ENCODE measurements around the gene ZSCAN4.

Gene ZSCAN4, protein sequence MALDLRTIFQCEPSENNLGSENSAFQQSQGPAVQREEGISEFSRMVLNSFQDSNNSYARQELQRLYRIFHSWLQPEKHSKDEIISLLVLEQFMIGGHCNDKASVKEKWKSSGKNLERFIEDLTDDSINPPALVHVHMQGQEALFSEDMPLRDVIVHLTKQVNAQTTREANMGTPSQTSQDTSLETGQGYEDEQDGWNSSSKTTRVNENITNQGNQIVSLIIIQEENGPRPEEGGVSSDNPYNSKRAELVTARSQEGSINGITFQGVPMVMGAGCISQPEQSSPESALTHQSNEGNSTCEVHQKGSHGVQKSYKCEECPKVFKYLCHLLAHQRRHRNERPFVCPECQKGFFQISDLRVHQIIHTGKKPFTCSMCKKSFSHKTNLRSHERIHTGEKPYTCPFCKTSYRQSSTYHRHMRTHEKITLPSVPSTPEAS

GRCh38 chr19:57668635-57669034, at the start of gene ZSCAN4:
TSS of gene ZSCAN4 (plus strand) at chr19:57668935. CDS start at chr19:57676146, 7,211 bp downstream.
- Histone ChIP-seq H3K4me3 (ENCODE audit: insufficient read length, low read depth) (no peak within 1 kb of the TSS), H3K9ac (ENCODE audit: insufficient read length, low read depth) (no peak within 1 kb of the TSS), H3K9me3 (ENCODE audit: insufficient read depth, low read length) (no peaks in the 10 kb centered on the region), H3K27me3 (ENCODE audit: insufficient read depth, insufficient read length) (peaks cover 4% of the 10 kb centered on the region), H3K4me1 (ENCODE audit: insufficient read depth, insufficient read length) (no peaks in the 10 kb centered on the region), H3K36me3 (ENCODE audit: insufficient read depth, insufficient read length, low read length) (no peaks in the 10 kb centered on the region)
- DNase-seq (ENCODE audit: low read depth, low spot score) = no peak
- no peak for TF ChIP-seq SUZ12 (IDR thresholded peaks at IDR 0.05; ENCODE audit: extremely low read depth, insufficient read depth, insufficient read length)
- no peak for TF ChIP-seq YY1 (IDR thresholded peaks at IDR 0.05; ENCODE audit: insufficient read depth, insufficient read length)
- TF ChIP-seq ZNF274 (IDR thresholded peaks at IDR 0.05; ENCODE audit: low read depth, low read length) = no peak

DNA sequence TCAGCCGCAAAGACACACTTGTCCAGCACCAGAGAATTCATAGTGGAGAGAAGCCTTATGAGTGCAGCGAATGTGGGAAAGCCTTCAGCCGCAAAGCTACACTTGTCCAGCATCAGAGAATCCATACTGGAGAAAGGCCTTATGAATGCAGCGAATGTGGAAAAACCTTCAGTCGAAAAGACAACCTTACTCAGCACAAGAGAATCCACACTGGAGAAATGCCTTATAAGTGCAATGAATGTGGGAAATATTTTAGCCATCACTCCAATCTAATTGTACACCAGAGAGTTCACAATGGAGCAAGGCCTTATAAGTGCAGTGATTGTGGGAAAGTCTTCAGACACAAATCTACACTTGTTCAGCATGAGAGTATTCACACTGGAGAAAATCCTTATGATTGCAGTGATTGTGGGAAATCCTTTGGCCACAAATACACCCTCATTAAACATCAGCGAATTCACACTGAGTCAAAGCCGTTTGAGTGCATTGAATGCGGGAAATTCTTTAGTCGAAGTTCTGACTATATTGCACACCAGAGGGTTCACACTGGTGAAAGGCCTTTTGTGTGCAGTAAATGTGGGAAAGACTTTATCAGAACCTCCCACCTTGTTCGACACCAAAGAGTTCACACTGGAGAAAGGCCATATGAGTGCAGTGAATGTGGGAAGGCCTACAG, 47.9 kb upstream of the ZSCAN4 start:
- Histone ChIP-seq H3K9me3 (ENCODE audit: insufficient read depth, low read length) (peaks cover 77% of the 10 kb centered on the region), H3K4me1 (ENCODE audit: insufficient read depth, insufficient read length) (no peaks in the 10 kb centered on the region), H3K4me3 (ENCODE audit: insufficient read length, low read depth) (no peak overlapping the region), H3K27me3 (ENCODE audit: insufficient read depth, insufficient read length) (no peaks in the 10 kb centered on the region), H3K9ac (ENCODE audit: insufficient read length, low read depth) (no peak overlapping the region), H3K36me3 (ENCODE audit: insufficient read depth, insufficient read length, low read length) (peaks cover 88% of the 10 kb centered on the region)
- no peak for DNase-seq (ENCODE audit: low read depth, low spot score)
- TF ChIP-seq YY1 (IDR thresholded peaks at IDR 0.05; ENCODE audit: insufficient read depth, insufficient read length) = no peak
- no peak for TF ChIP-seq SUZ12 (IDR thresholded peaks at IDR 0.05; ENCODE audit: extremely low read depth, insufficient read depth, insufficient read length)
- TF ChIP-seq ZNF274 (IDR thresholded peaks at IDR 0.05; ENCODE audit: low read depth, low read length) = peak; percentile 64

- H3K27me3 ChIP-seq (ENCODE audit: insufficient read depth, insufficient read length) = no peaks in the 10 kb centered on the region
- H3K9ac ChIP-seq (ENCODE audit: insufficient read length, low read depth) = no peak overlapping the region
- H3K4me1 ChIP-seq (ENCODE audit: insufficient read depth, insufficient read length) = no peaks in the 10 kb centered on the region
- DNase-seq (ENCODE audit: low read depth, low spot score) = no peak
- H3K36me3 ChIP-seq (ENCODE audit: insufficient read depth, insufficient read length, low read length) = peaks cover 65% of the 10 kb centered on the region
- H3K4me3 ChIP-seq (ENCODE audit: insufficient read length, low read depth) = no peak overlapping the region
- no peak for TF ChIP-seq ZNF274 (IDR thresholded peaks at IDR 0.05; ENCODE audit: low read depth, low read length)
- no peak for TF ChIP-seq YY1 (IDR thresholded peaks at IDR 0.05; ENCODE audit: insufficient read depth, insufficient read length)
- TF ChIP-seq SUZ12 (IDR thresholded peaks at IDR 0.05; ENCODE audit: extremely low read depth, insufficient read depth, insufficient read length) = no peak
- peaks cover 55% of the 10 kb centered on the region for H3K9me3 ChIP-seq (ENCODE audit: insufficient read depth, low read length)
Measured at GRCh38 chr19:57623091-57623490, 45.6 kb upstream of the ZSCAN4 start.

DNA sequence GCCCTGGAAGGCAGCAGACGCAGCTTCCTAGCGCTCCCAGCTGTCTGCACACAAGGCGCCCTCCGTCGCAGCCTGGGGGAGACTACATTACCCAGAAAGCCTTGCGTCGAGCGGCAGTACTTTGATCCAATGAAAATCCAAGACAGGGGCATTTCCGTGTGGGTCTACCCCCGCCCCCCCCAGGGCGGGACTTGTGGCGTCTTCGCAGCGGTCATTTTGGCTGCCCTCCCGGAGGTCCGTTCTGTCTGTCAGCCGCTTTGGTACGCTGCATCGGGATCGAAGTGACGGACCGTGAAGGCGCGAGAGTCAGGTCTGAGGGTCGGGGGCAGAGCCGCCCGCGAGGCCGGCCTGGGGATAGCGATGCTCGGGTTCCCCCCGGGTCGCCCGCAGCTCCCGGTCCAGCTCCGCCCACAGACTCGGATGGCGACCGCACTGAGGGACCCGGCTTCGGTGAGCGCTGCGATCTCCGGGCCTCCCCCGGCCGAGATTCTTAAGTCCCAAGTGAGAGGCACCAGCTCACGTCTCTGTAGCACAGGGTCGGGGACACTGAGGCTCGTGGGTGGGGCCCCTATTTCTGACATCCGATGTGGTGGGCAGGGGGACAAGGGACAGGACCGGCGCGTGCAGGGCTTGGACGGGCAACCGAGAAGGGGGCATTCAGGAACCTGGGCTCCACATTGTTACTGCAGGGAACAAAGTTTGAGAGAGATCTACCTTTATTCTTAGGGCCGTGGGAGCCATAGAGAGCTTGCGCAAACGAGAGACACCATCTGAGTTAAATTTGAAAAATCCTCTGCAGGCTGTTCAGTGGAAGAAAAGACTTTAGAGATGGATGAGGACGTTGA, 35.5 kb upstream of the ZSCAN4 start, which contains the start of gene ZNF211:
Gene ZNF211 (plus strand): TSS at position 182 of the 845 bp plus-strand sequence. CDS start 179 bp downstream, at position 361.
- peaks cover 27% of the 10 kb centered on the region for H3K36me3 ChIP-seq (ENCODE audit: insufficient read depth, insufficient read length, low read length)
- TF ChIP-seq ZNF274 (IDR thresholded peaks at IDR 0.05; ENCODE audit: low read depth, low read length) (no peak), SUZ12 (IDR thresholded peaks at IDR 0.05; ENCODE audit: extremely low read depth, insufficient read depth, insufficient read length) (no peak)

DNA sequence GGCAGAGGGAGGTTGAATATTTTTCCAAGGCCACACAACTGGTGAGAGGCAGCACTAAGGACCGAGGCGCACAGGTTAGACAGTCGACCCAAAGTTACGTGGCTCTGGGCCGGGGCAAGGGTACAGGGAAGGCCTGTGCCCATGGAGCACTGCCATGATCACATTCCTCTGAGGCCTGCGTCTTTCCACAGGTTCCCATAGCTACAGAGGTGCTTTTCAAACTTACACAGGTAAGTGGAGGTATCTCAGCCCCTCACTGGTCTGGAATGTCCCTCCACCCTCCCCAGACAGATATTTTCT, 35.0 kb upstream of the ZSCAN4 start:
- H3K9ac ChIP-seq (ENCODE audit: insufficient read length, low read depth) = peak overlapping the region; percentile 85
- peak overlapping the region; percentile 84 for H3K4me3 ChIP-seq (ENCODE audit: insufficient read length, low read depth)
- H3K9me3 ChIP-seq (ENCODE audit: insufficient read depth, low read length) = peaks cover 22% of the 10 kb centered on the region
- no peak for TF ChIP-seq ZNF274 (IDR thresholded peaks at IDR 0.05; ENCODE audit: low read depth, low read length)
- no peak for TF ChIP-seq YY1 (IDR thresholded peaks at IDR 0.05; ENCODE audit: insufficient read depth, insufficient read length)
- TF ChIP-seq SUZ12 (IDR thresholded peaks at IDR 0.05; ENCODE audit: extremely low read depth, insufficient read depth, insufficient read length) = no peak
- H3K4me1 ChIP-seq (ENCODE audit: insufficient read depth, insufficient read length) = peaks cover 2% of the 10 kb centered on the region
- DNase-seq (ENCODE audit: low read depth, low spot score) = no peak
- H3K36me3 ChIP-seq (ENCODE audit: insufficient read depth, insufficient read length, low read length) = peaks cover 27% of the 10 kb centered on the region
- H3K27me3 ChIP-seq (ENCODE audit: insufficient read depth, insufficient read length) = no peaks in the 10 kb centered on the region

More for the DNA sequence above, 35.5 kb upstream of the ZSCAN4 start, which contains the start of gene ZNF211:
- H3K9me3 ChIP-seq (ENCODE audit: insufficient read depth, low read length) = peaks cover 22% of the 10 kb centered on the region
- H3K27me3 ChIP-seq (ENCODE audit: insufficient read depth, insufficient read length) = no peaks in the 10 kb centered on the region
- H3K4me3 ChIP-seq (ENCODE audit: insufficient read length, low read depth) = peak within 1 kb of the TSS; percentile 84
- peaks cover 2% of the 10 kb centered on the region for H3K4me1 ChIP-seq (ENCODE audit: insufficient read depth, insufficient read length)
- peak; percentile 83 for DNase-seq (ENCODE audit: low read depth, low spot score)
- H3K9ac ChIP-seq (ENCODE audit: insufficient read length, low read depth) = peak within 1 kb of the TSS; percentile 85

GRCh38 chr19:57637379-57637778, 31.4 kb upstream of the ZSCAN4 start:
- TF ChIP-seq SUZ12 (IDR thresholded peaks at IDR 0.05; ENCODE audit: extremely low read depth, insufficient read depth, insufficient read length) = no peak
- no peak for TF ChIP-seq YY1 (IDR thresholded peaks at IDR 0.05; ENCODE audit: insufficient read depth, insufficient read length)
- Histone ChIP-seq H3K27me3 (ENCODE audit: insufficient read depth, insufficient read length) (no peaks in the 10 kb centered on the region), H3K9me3 (ENCODE audit: insufficient read depth, low read length) (peaks cover 22% of the 10 kb centered on the region), H3K4me3 (ENCODE audit: insufficient read length, low read depth) (no peak overlapping the region), H3K36me3 (ENCODE audit: insufficient read depth, insufficient read length, low read length) (peaks cover 57% of the 10 kb centered on the region), H3K9ac (ENCODE audit: insufficient read length, low read depth) (no peak overlapping the region), H3K4me1 (ENCODE audit: insufficient read depth, insufficient read length) (peaks cover 2% of the 10 kb centered on the region)
- DNase-seq (ENCODE audit: low read depth, low spot score) = no peak

Measured in NT2/D1 (cell line).